Sigmoid colon (tissue), 4 donors: Measurements from ENCODE around the gene NFKB2.

ENCODE experiments used
- CTCF ChIP-seq, 4 experiments: fragments of 450-650 bp in 3 of 4; fragments of 200-600 bp in 1 of 4; IDR thresholded peaks; one replicate each; pipeline ENCODE4 v1.5.1; 2016 to 2019; ENCODE audit warnings: antibody characterized with exemption in 4 of 4, mild to moderate bottlenecking in 3 of 4, moderate library complexity in 2 of 4
- EP300 ChIP-seq, 4 donors: sonication (generic); formaldehyde crosslinking; IDR thresholded peaks; one replicate each; pipeline ENCODE4 v1.6.1; 2017; ENCODE audit warnings: antibody characterized with exemption in 4 of 4
- POLR2A ChIP-seq, 2 donors: fragments of 450-650 bp; IDR thresholded peaks; one replicate each; pipeline ENCODE4 v1.6.1; 2016; ENCODE audit warnings: antibody characterized with exemption in 2 of 2, mild to moderate bottlenecking in 2 of 2, moderate library complexity in 2 of 2
- POLR2AphosphoS5 ChIP-seq, 4 donors: sonication (generic); formaldehyde crosslinking; IDR thresholded peaks; one replicate each; pipeline ENCODE4 v1.6.1; 2017; ENCODE audit warnings: antibody characterized with exemption in 4 of 4

DNA sequence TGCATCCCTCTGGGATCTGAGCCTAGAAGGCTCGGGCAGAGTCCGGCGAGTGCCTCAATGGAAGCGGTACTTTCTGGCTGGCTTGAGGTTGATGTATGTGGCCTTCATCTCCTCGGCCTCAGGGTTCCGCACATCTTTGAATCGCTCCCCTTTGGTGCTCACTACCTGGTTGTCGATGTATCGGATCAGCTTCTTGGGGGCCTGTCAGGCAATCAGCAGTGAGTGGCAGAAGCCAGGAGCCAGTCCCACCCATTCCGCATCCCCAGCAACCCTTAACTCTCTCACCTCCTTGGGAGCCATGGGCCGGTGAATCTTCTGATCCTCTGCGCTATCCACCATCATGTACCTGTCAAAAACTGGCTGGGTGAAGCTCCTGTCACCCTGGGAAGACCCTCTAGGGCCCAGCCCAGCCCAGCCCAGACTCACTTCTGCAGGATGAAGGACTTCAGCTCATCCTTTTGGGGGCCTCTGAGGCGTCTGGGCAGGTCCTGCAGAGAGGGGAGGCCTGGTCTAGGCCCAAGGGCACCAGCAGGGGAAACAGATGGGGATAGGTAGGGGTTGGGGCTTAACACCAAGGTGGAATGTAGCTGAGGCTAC lies 28.0 kb downstream of the NFKB2 start:
- TF ChIP-seq POLR2A (IDR thresholded peaks at IDR 0.05) (no peak), CTCF (IDR thresholded peaks at IDR 0.05) (no peak), POLR2AphosphoS5 (IDR thresholded peaks at IDR 0.05) (no peak), EP300 (IDR thresholded peaks at IDR 0.05) (no peak)
